GDM1 (cell line): ENCODE data around the gene NEDD8.
A peak's percentile ranks its signal among the peaks of the same experiment; 100 is the strongest.

Experiments
- DNase-seq: peaks from one replicate; lab custom pipeline; 2025; lab: John Stamatoyannopoulos, UW

Gene NEDD8

GRCh38 chr14:24196071-24197055, 35.8 kb downstream of the NEDD8 start:
- DNase-seq: no peak

- DNase-seq: peak; percentile 86
These were observed 36.7 kb downstream of the NEDD8 start, which contains the start of gene TM9SF1 for GRCh38 chr14:24195186-24196070. TSS of gene TM9SF1 (minus strand) at chr14:24195441. CDS start at chr14:24195019, 422 bp downstream.

- no peak for DNase-seq
These were observed 37.3 kb downstream of the NEDD8 start for GRCh38 chr14:24194873-24195185.

- no peak for DNase-seq
These were observed 37.8 kb downstream of the NEDD8 start for GRCh38 chr14:24194186-24194872.

GRCh38 chr14:24192933-24193332, 39.2 kb downstream of the NEDD8 start:
- DNase-seq: no peak

GRCh38 chr14:24190416-24190815, 41.8 kb downstream of the NEDD8 start:
- DNase-seq: no peak

- DNase-seq: no peak
These were observed 42.7 kb downstream of the NEDD8 start for GRCh38 chr14:24189460-24189859.

GRCh38 chr14:24189059-24189375, 43.1 kb downstream of the NEDD8 start:
- no peak for DNase-seq

- peak; percentile 89 for DNase-seq
These were observed 43.7 kb downstream of the NEDD8 start, which contains the start of gene IPO4 for GRCh38 chr14:24188251-24189058. TSS of gene IPO4 (minus strand) at chr14:24188816. CDS start at chr14:24188787, 29 bp downstream.

- DNase-seq: no peak
These were observed 44.6 kb downstream of the NEDD8 start for GRCh38 chr14:24187539-24187915.

- no peak for DNase-seq
These were observed 45.2 kb downstream of the NEDD8 start for GRCh38 chr14:24186831-24187538.

- DNase-seq: no peak
These were observed 46.4 kb downstream of the NEDD8 start for GRCh38 chr14:24185741-24186140.

GRCh38 chr14:24185026-24185425, 47.1 kb downstream of the NEDD8 start:
- DNase-seq: no peak

GRCh38 chr14:24184104-24184970, 47.8 kb downstream of the NEDD8 start:
- no peak for DNase-seq

GRCh38 chr14:24183014-24183481, 49.1 kb downstream of the NEDD8 start:
- DNase-seq: no peak

GRCh38 chr14:24182110-24182882, 49.9 kb downstream of the NEDD8 start:
- no peak for DNase-seq

GRCh38 chr14:24181371-24182077, 50.6 kb downstream of the NEDD8 start:
- no peak for DNase-seq
